ENCODE data around the gene GNG8. TPM values are rescaled to one million over a fixed set of nuclear protein-coding genes. Genes with fewer than 3 reads are reported as not detected.

GNG8 gene
- polyA plus RNA-seq, 1 of the 3 experiments (the other 2 are of a cell fraction), result not detected

GRCh38 chr19:46611776-46612175 lies 24.2 kb downstream of the GNG8 start:
- no peak overlapping the region for H3K4me2 ChIP-seq
- H3K9ac ChIP-seq, result no peak overlapping the region
- H3K36me3 ChIP-seq (replicated peaks in 1 of 2; ENCODE audit: control insufficient read depth in 1 of 2, insufficient read depth in 2 of 2, low read length in 1 of 2), result peaks cover 12 to 39% of the 10 kb centered on the region in 2 experiments
- peaks cover 7% of the 10 kb centered on the region for H3F3A ChIP-seq (replicated peaks; ENCODE audit: insufficient read depth)
- no peaks in the 10 kb centered on the region for H3K9me2 ChIP-seq
- DNase-seq, result peak; percentile 4
- H4K20me1 ChIP-seq (ENCODE audit: insufficient read depth), result no peaks in the 10 kb centered on the region; the same call in 1 of the 2 replicates
- H3K27me3 ChIP-seq (ENCODE audit: insufficient read depth), result no peaks in the 10 kb centered on the region
- CTCF ChIA-PET, result interaction anchor here (0.7 to 23.7 kb wide), 8 partner anchors 9 to 142 kb away, joined by 3 to 471 read pairs (median 4); partner anchors contain the start of genes CALM3 and DACT3
- POLR2A ChIA-PET, result interaction anchor here (1.0 to 2.0 kb wide), 4 partner anchors 9 to 104 kb away, joined by 3 to 7 read pairs (median 5); partner anchors contain the start of gene CALM3
- TF ChIP-seq YY1 (IDR thresholded peaks at IDR 0.05; ENCODE audit: low read depth), result no peak
- TF ChIP-seq FOXJ3 (CRISPR knock-in tag; IDR thresholded peaks at IDR 0.05), result no peak
- TF ChIP-seq MXI1 (IDR thresholded peaks at IDR 0.05; ENCODE audit: low read depth, low read length), result no peak
- TF ChIP-seq GABPA (IDR thresholded peaks at IDR 0.05; ENCODE audit: low read depth), result no peak
- TF ChIP-seq SMC3 (IDR thresholded peaks at IDR 0.05; ENCODE audit: low read depth, low read length), result no peak
- TF ChIP-seq RCOR1 (IDR thresholded peaks at IDR 0.05; ENCODE audit: low read length), result no peak
- no peak for TF ChIP-seq RFX5 (IDR thresholded peaks at IDR 0.05; ENCODE audit: low read length)
- no peak for TF ChIP-seq EZH2phosphoT487 (IDR thresholded peaks at IDR 0.05; ENCODE audit: borderline replicate concordance, low read depth)
- no peak for TF ChIP-seq NFIC (IDR thresholded peaks at IDR 0.05; ENCODE audit: borderline replicate concordance)
- TF ChIP-seq FOSL2 (IDR thresholded peaks at IDR 0.05; ENCODE audit: borderline replicate concordance, low read depth), result no peak
- no peak for TF ChIP-seq USF1 (IDR thresholded peaks at IDR 0.05; ENCODE audit: borderline replicate concordance, low read depth)
- TF ChIP-seq TCF12 (IDR thresholded peaks at IDR 0.05), result no peak
- no peak for TF ChIP-seq NRF1 (IDR thresholded peaks at IDR 0.05; ENCODE audit: low read depth, low read length)
- peaks cover 1% of the 10 kb centered on the region; the same call in 1 of the 2 replicates for H3K79me2 ChIP-seq (ENCODE audit: insufficient read depth)
- H2AFZ ChIP-seq (ENCODE audit: low read depth), result no peak overlapping the region
- WGBS (ENCODE audit: low lambda C conversion rate), result 98% methylated on average over 5 of the region's 6 CpGs
- H3K4me3 ChIP-seq (ENCODE audit: low read depth in 2 of 2, low read length in 1 of 2), result no peak overlapping the region
- no peaks in the 10 kb centered on the region for H3K9me3 ChIP-seq
- H3K27ac ChIP-seq (ENCODE audit: low read depth in 2 of 2, low read length in 1 of 2), result no peak overlapping the region; a peak in 1 of 4 replicates
- peaks cover 0 to 16% of the 10 kb centered on the region in 2 experiments; a peak in 2 of 4 replicates for H3K4me1 ChIP-seq (ENCODE audit: control insufficient read depth in 1 of 2, insufficient read depth in 2 of 2, low read depth in 1 of 2, low read length in 1 of 2)

GRCh38 chr19:46610851-46611770 lies 24.9 kb downstream of the GNG8 start:
- 87% methylated on average over 14 of the region's 17 CpGs for WGBS (ENCODE audit: low lambda C conversion rate)

More at GRCh38 chr19:46610851-46611770, 24.9 kb downstream of the GNG8 start:
- H3K9ac ChIP-seq, result no peak overlapping the region
- no peak overlapping the region for H3K4me3 ChIP-seq (ENCODE audit: low read depth in 2 of 2, low read length in 1 of 2)
- peaks cover 4% of the 10 kb centered on the region for H3F3A ChIP-seq (replicated peaks; ENCODE audit: insufficient read depth)
- no peaks in the 10 kb centered on the region for H3K9me3 ChIP-seq
- H3K4me1 ChIP-seq (ENCODE audit: control insufficient read depth in 1 of 2, insufficient read depth in 2 of 2, low read depth in 1 of 2, low read length in 1 of 2), result peaks cover 0 to 14% of the 10 kb centered on the region in 2 experiments; a peak in 1 of 4 replicates
- no peaks in the 10 kb centered on the region for H3K27me3 ChIP-seq (ENCODE audit: insufficient read depth)
- H2AFZ ChIP-seq (ENCODE audit: low read depth), result no peak overlapping the region
- TF ChIP-seq POLR2AphosphoS5 (IDR thresholded peaks at IDR 0.05; ENCODE audit: low read depth, low read length) (0 out of 2 replicates have a peak, but pooled peaks have one; percentile 5), SIN3A (IDR thresholded peaks at IDR 0.05; ENCODE audit: borderline replicate concordance, low read depth, low read length) (0 out of 2 replicates have a peak, but pooled peaks have one; percentile 26), NFIC (IDR thresholded peaks at IDR 0.05; ENCODE audit: borderline replicate concordance) (no peak)
- ChIA-PET CTCF (interaction anchor here (0.7 to 23.7 kb wide), 10 partner anchors 9 to 137 kb away, joined by 3 to 471 read pairs (median 4); partner anchors contain the start of genes CALM3 and DACT3), POLR2A (interaction anchor here (1.0 to 2.0 kb wide), 5 partner anchors 9 to 105 kb away, joined by 3 to 7 read pairs (median 5); partner anchors contain the start of gene CALM3)
- H3K79me2 ChIP-seq (ENCODE audit: insufficient read depth), result peaks cover 8% of the 10 kb centered on the region; the same call in 1 of the 2 replicates
- peak overlapping the region in 1 of 2 experiments; percentile 18; a peak in 1 of 4 replicates for H3K27ac ChIP-seq (ENCODE audit: low read depth in 2 of 2, low read length in 1 of 2)
- H3K9me2 ChIP-seq, result no peaks in the 10 kb centered on the region
- no peak overlapping the region for H3K4me2 ChIP-seq
- peak; percentile 10 for DNase-seq
- H3K36me3 ChIP-seq (replicated peaks in 1 of 2; ENCODE audit: control insufficient read depth in 1 of 2, insufficient read depth in 2 of 2, low read length in 1 of 2), result peaks cover 19 to 45% of the 10 kb centered on the region in 2 experiments
- peaks cover 2% of the 10 kb centered on the region; the same call in 1 of the 2 replicates for H4K20me1 ChIP-seq (ENCODE audit: insufficient read depth)
